ENCODE data around the gene SYTL3. TPM values are rescaled to one million over a fixed set of nuclear protein-coding genes. Genes with fewer than 3 reads are reported as not detected.

SYTL3 gene
- total RNA-seq: 10.0 and 11.2 TPM in 2 replicates

GRCh38 chr6:158649289-158650143 lies at the start of gene SYTL3:
Gene SYTL3, plus strand, starts transcription at chr6:158650054. Its CDS starts 13,215 bp downstream, at chr6:158663269.

GRCh38 chr6:158644231-158645063 lies 5.4 kb upstream of the SYTL3 start, which contains the start of gene DYNLT1:
Gene DYNLT1, minus strand, starts transcription at chr6:158644743. Its CDS starts 35 bp downstream, at chr6:158644708.

Other genes with a start within 250 kb of the SYTL3 start
- gene TMEM181, start 90.0 kb upstream of the SYTL3 start, total RNA-seq: 24.7 and 25.9 TPM in 2 replicates
- gene DYNLT1, start 5.3 kb upstream of the SYTL3 start, total RNA-seq: 251 and 274 TPM in 2 replicates
- gene EZR, start 169.3 kb downstream of the SYTL3 start, total RNA-seq: 103 and 110 TPM in 2 replicates